GM19324 (cell line): ENCODE data around the gene PIP5KL1.

ENCODE experiments used
- ATAC-seq: cut with Tn5 transposase; IDR thresholded peaks from one replicate; pipeline ENCODE4 v1.9.1; 2021; ENCODE audit warnings: mild to moderate bottlenecking, moderate library complexity; ENCODE audit not compliant: unreplicated experiment, low FRiP score

Gene PIP5KL1

GRCh38 chr9:127968700-127969383 lies 38.3 kb upstream of the PIP5KL1 start:
- ATAC-seq, result no peak

- no peak for ATAC-seq
Observed at GRCh38 chr9:127968042-127968441, 37.5 kb upstream of the PIP5KL1 start.

- no peak for ATAC-seq
Observed at GRCh38 chr9:127967151-127967809, 36.7 kb upstream of the PIP5KL1 start.

GRCh38 chr9:127966416-127967150 lies 36.0 kb upstream of the PIP5KL1 start:
- ATAC-seq, result no peak

- ATAC-seq, result no peak
Observed at GRCh38 chr9:127965953-127966352, 35.4 kb upstream of the PIP5KL1 start.

GRCh38 chr9:127963359-127964064 lies 32.9 kb upstream of the PIP5KL1 start:
- ATAC-seq, result no peak

- ATAC-seq, result no peak
Observed at GRCh38 chr9:127963041-127963358, 32.4 kb upstream of the PIP5KL1 start.

GRCh38 chr9:127962278-127962677 lies 31.7 kb upstream of the PIP5KL1 start:
- no peak for ATAC-seq

- no peak for ATAC-seq
Observed at GRCh38 chr9:127961613-127962155, 31.1 kb upstream of the PIP5KL1 start.

- no peak for ATAC-seq
Observed at GRCh38 chr9:127961155-127961490, 30.5 kb upstream of the PIP5KL1 start.

GRCh38 chr9:127960410-127961154 lies 30.0 kb upstream of the PIP5KL1 start:
- ATAC-seq, result no peak

GRCh38 chr9:127959841-127960409 lies 29.3 kb upstream of the PIP5KL1 start:
- no peak for ATAC-seq

GRCh38 chr9:127959398-127959797 lies 28.8 kb upstream of the PIP5KL1 start:
- ATAC-seq, result no peak

- no peak for ATAC-seq
Observed at GRCh38 chr9:127958728-127959127, 28.2 kb upstream of the PIP5KL1 start.

- no peak for ATAC-seq
Observed at GRCh38 chr9:127955294-127956015, 24.9 kb upstream of the PIP5KL1 start.

- no peak for ATAC-seq
Observed at GRCh38 chr9:127954831-127955293, 24.3 kb upstream of the PIP5KL1 start.

GRCh38 chr9:127953768-127954505 lies 23.4 kb upstream of the PIP5KL1 start:
- no peak for ATAC-seq

- no peak for ATAC-seq
Observed at GRCh38 chr9:127953154-127953553, 22.6 kb upstream of the PIP5KL1 start.
